Transverse colon (tissue), 4 donors: ENCODE results near the gene SLC15A5. TPM values are rescaled to one million over a fixed set of nuclear protein-coding genes. Genes with fewer than 3 reads are reported as not detected.

Source experiments
- DNase-seq: peaks from one replicate; pipeline ENCODE4 v3.0.0-alpha.2; 2019
- H3K27ac ChIP-seq, 4 donors: fragments of 200-600 bp; sonication (generic); 2 replicates each; pipeline ENCODE4 v1.5.1; 2016 to 2018; ENCODE audit warnings: inconsistent platforms in 4 of 4
- H3K27me3 ChIP-seq: fragments of 200-600 bp; sonication (generic); 2 replicates; pipeline ENCODE4 v1.5.1; 2017; ENCODE audit warnings: inconsistent platforms
- H3K36me3 ChIP-seq, 4 donors: fragments of 200-600 bp; sonication (generic); 2 replicates each; pipeline ENCODE4 v1.5.1; 2017 to 2019; ENCODE audit warnings: inconsistent platforms in 4 of 4
- H3K4me1 ChIP-seq, 4 donors: fragments of 200-600 bp; sonication (generic); 2 replicates each; pipeline ENCODE4 v1.5.1; 2017 to 2020; ENCODE audit warnings: inconsistent platforms in 4 of 4
- H3K4me3 ChIP-seq, 4 donors: fragments of 200-600 bp; sonication (generic); 1 replicate in 1 of 4; 2 replicates in 3 of 4; pipeline versions ENCODE4 v1.5.1 to v1.6.1; 2017 to 2019; ENCODE audit warnings: inconsistent platforms in 4 of 4
- H3K9me3 ChIP-seq, 2 donors: fragments of 200-600 bp; sonication (generic); 2 replicates each; pipeline ENCODE4 v1.5.1; 2017 to 2019; ENCODE audit warnings: inconsistent platforms in 2 of 2
- CTCF ChIP-seq, 5 experiments: fragments of 200-600 bp in 3 of 5; fragments of 450-650 bp in 2 of 5; sonication (generic) in 3 of 5; IDR thresholded peaks; 1 replicate in 2 of 5; 2 replicates in 3 of 5; pipeline ENCODE4 v1.5.1; 2016 to 2017; ENCODE audit warnings: antibody characterized with exemption in 5 of 5, inconsistent platforms in 3 of 5, mild to moderate bottlenecking in 2 of 5, moderate library complexity in 1 of 5
- EP300 ChIP-seq: sonication (generic); formaldehyde crosslinking; IDR thresholded peaks from one replicate; pipeline ENCODE4 v1.6.1; 2017; ENCODE audit warnings: antibody characterized with exemption, low read depth
- POLR2A ChIP-seq: fragments of 450-650 bp; IDR thresholded peaks from one replicate; pipeline ENCODE4 v1.6.1; 2016; ENCODE audit warnings: antibody characterized with exemption, mild to moderate bottlenecking, moderate library complexity
- POLR2AphosphoS5 ChIP-seq, 3 donors: sonication (generic); formaldehyde crosslinking; IDR thresholded peaks; one replicate each; pipeline ENCODE4 v1.6.1; 2016; ENCODE audit warnings: antibody characterized with exemption in 3 of 3
- WGBS, 2 donors: methylation state at CpG; one replicate each; pipeline ENCODE4 v1.1.5; 2018; ENCODE audit warnings: low coverage in 1 of 2; 5-methylcytosine and 5-hydroxymethylcytosine counted together
- in situ Hi-C, 4 donors: fragments of 200-750 bp; cut with MboI; loops; one replicate each; pipeline versions ENCODE4 v1.15.0 to v1.15.1; 2017; ENCODE audit warnings: low sequenced_read_pairs in 3 of 4, low pct_ligation_motif_present in 1 of 4, low pct_unique_long_range_greater_than_20kb in 1 of 4
- intact Hi-C: fragments of 100-400 bp; cut with DNase I; formaldehyde crosslinking; loops from one replicate; pipeline ENCODE4 v1.15.1; 2023; ENCODE audit warnings: low total_unique reads
- total RNA-seq, 4 donors: library from RNA; depleted of rRNA; stranded (reverse); fragments of >200 nt; gene quantifications; one replicate each; pipeline ENCODE4 v1.1.0, GENCODE V29; 2016

SLC15A5 gene
- total RNA-seq, 4 donors from 2014 or later = not detected

GRCh38 chr12:16197600-16197999, 79.9 kb downstream of the SLC15A5 start:
- in situ Hi-C loops (loop anchor here in 1 of 4 donors (25.0 kb wide), 1 partner anchor 165 kb away; no protein-coding TSS in a partner anchor), intact Hi-C loops (no loop called here)
- Histone ChIP-seq H3K4me3 (no peak overlapping the region), H3K36me3 (no peaks in the 10 kb centered on the region), H3K27me3 (no peaks in the 10 kb centered on the region), H3K9me3 (peaks cover 4 to 8% of the 10 kb centered on the region in 2 donors), H3K4me1 (peaks cover 0 to 14% (median 2%) of the 10 kb centered on the region in 4 donors), H3K27ac (no peak overlapping the region)
- 15 to 34% methylated on average over 4 of the region's 4 CpGs for WGBS, 2 donors
- no peak for TF ChIP-seq POLR2AphosphoS5 (IDR thresholded peaks at IDR 0.05)
- no peak for TF ChIP-seq POLR2A
- TF ChIP-seq CTCF (IDR thresholded peaks at IDR 0.05) = no peak
- TF ChIP-seq EP300 = no peak
- DNase-seq = no peak

- in situ Hi-C loops (loop anchor here in 2 of 4 donors (10.0 to 25.0 kb wide), 2 partner anchors 172 to 175 kb away; no protein-coding TSS in a partner anchor), intact Hi-C loops (no loop called here)
- no peaks in the 10 kb centered on the region for H3K27me3 ChIP-seq
- no peaks in the 10 kb centered on the region for H3K4me1 ChIP-seq
- no peak for DNase-seq
- H3K9me3 ChIP-seq = no peaks in the 10 kb centered on the region
- no peaks in the 10 kb centered on the region for H3K36me3 ChIP-seq
- TF ChIP-seq POLR2A = no peak
- TF ChIP-seq CTCF (IDR thresholded peaks at IDR 0.05) = peak in 4 of 5 experiments; percentile 14 to 44 (median 33)
- no peak overlapping the region for H3K27ac ChIP-seq
- 16 to 48% methylated on average over 5 of the region's 5 CpGs for WGBS, 2 donors
- H3K4me3 ChIP-seq = no peak overlapping the region
Measured at GRCh38 chr12:16189849-16190248, 87.6 kb downstream of the SLC15A5 start.

- WGBS, 2 donors = 44 to 65% methylated on average over 7 to 8 of the region's 8 CpGs
- Histone ChIP-seq H3K27ac (no peak overlapping the region), H3K4me3 (no peak overlapping the region), H3K9me3 (no peaks in the 10 kb centered on the region), H3K36me3 (no peaks in the 10 kb centered on the region), H3K4me1 (no peaks in the 10 kb centered on the region), H3K27me3 (no peaks in the 10 kb centered on the region)
- no peak for DNase-seq
- TF ChIP-seq CTCF (IDR thresholded peaks at IDR 0.05) (no peak), POLR2A (no peak), POLR2AphosphoS5 (IDR thresholded peaks at IDR 0.05) (no peak), EP300 (no peak)
- intact Hi-C loops = no loop called here
- in situ Hi-C loops = loop anchor here in 2 of 4 donors (10.0 to 25.0 kb wide), 2 partner anchors 175 to 177 kb away; no protein-coding TSS in a partner anchor
Measured at GRCh38 chr12:16187660-16188059, 89.8 kb downstream of the SLC15A5 start.

- 44 to 76% methylated on average over 1 to 2 of the region's 2 CpGs for WGBS, 2 donors
- no peak for TF ChIP-seq CTCF (IDR thresholded peaks at IDR 0.05)
- TF ChIP-seq EP300 = no peak
- TF ChIP-seq POLR2AphosphoS5 (IDR thresholded peaks at IDR 0.05) = no peak
- TF ChIP-seq POLR2A = no peak
- DNase-seq = no peak
- Histone ChIP-seq H3K27ac (no peak overlapping the region), H3K9me3 (no peaks in the 10 kb centered on the region), H3K4me3 (no peak overlapping the region), H3K27me3 (no peaks in the 10 kb centered on the region), H3K4me1 (no peaks in the 10 kb centered on the region), H3K36me3 (no peaks in the 10 kb centered on the region)
- in situ Hi-C loops (loop anchor here in 2 of 4 donors (10.0 to 25.0 kb wide), 2 partner anchors 178 to 180 kb away; no protein-coding TSS in a partner anchor), intact Hi-C loops (no loop called here)
Measured at GRCh38 chr12:16184681-16185080, 92.8 kb downstream of the SLC15A5 start.
